NCI-H2196 (cell line): Measurements from ENCODE around the gene PTPN7.
A peak's percentile ranks its signal among the peaks of the same experiment; 100 is the strongest.
"Not testable (repeated sequence)": the region's sequence is repeated elsewhere in the genome, so short reads cannot be mapped to it uniquely, and the experiment has no call there.

Experiments used
- DNase-seq: peaks from one replicate; lab custom pipeline; 2025; ENCODE audit not compliant: unreplicated experiment; lab: John Stamatoyannopoulos, UW

The PTPN7 gene

DNA sequence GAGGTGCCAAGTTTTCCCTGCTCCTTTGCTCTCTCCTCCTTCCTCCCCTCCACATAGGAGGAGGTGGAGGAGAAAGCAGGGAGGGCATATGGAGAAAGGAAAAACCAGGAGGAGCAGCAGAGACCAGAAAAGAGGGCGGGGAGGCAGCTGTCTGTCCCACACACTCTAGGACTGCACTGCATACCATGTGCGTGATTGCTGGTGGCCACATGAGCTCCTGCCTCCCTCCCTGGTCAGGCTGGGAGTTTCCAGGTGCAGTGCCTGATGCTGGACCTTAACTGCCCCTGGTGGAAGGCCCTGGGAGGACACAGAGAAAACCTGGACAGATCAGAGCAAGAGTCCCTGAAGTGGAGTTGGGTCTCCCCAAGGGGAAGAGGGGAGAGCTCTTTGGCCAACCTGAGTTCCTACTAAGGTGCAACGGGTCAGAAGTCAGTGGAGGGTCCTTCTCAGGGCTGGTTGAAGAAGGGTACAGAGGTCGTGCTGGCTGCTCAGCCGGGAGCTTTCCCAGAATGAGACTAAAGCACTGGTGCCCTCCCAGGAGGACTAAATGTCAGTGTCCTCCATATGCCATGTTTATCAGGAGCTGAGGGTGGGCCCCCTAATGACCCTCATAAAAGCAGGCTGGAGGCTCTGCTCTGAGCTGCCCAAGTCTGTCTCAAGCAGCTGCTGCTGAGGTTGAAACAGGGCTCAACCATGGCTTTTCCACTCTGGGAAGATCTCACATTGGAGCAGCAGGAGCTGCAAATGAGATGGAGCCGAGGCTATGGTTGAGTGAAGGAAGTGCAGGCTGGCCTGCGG, 29.7 kb upstream of the PTPN7 start:
- no peak for DNase-seq

DNA sequence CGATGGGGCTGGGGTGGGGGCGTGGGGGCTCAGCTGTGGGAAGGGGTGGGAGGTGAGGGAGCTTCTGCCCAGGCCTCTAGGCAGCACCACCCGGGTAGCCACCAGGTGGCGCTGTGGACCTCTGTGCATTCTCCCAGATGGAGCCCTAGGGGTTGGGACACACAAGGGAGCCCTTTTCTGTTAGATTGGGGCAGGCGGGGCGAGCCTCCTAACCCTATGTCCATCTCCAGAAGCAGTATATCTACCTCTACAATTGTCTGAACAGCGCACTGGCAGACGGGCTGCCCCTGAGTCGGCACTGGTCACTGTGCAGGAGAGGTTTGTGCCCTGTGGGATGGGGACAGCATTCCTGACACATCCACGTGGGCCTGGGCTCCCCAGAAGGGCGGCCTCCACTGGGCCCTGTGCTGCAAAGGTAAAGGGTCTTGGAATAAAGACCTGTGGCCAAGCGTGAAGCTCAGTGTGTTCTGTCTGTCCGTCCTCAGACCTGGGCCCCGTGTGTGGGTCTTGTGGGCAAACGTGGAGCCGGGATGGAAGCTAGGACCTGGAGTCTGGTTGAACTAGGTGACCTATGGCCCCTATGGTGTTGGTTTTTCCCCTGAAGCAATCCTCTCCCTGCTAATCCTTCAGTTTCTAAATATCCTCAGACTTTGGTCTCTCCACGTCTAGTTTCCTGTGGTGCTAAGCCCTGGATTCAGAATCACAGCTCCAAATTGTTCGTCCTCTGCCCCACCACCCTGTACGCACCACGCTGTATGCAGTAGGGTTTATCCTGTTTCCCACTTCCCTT, 28.8 kb upstream of the PTPN7 start:
- DNase-seq: peak; percentile 89

DNA sequence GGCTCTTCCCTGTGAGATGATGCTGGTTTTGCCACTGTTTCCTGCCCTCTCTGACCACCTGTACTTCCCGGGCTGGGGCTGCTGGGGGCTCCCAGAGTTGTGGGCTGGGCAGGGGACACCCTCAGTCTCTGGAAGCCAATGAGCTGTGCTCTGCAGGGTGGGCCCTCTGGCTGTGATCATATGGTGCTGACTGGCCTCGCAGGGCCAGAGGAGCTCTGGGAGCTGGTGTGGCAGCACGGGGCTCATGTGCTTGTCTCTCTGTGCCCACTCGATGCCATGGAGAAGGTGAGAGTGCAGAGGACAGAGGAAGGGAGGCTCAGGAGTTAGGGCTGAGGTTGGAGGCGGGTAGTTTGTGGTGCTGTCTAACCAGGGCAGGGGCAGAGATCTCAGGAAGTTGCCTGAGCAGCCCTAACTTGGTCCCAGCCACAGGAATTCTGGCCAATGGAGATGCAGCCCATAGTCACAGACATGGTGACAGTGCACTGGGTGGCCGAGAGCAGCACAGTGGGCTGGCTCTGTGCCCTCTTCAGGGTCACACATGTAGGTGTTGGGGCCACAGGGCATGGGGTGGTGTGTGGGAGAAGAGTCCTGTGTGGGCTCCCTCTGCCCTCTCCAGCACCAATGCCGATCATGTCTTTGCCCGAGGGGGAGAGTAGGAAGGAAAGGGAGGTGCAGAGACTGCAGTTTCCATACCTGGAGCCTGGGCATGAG, 27.4 kb upstream of the PTPN7 start:
- no peak for DNase-seq

DNA sequence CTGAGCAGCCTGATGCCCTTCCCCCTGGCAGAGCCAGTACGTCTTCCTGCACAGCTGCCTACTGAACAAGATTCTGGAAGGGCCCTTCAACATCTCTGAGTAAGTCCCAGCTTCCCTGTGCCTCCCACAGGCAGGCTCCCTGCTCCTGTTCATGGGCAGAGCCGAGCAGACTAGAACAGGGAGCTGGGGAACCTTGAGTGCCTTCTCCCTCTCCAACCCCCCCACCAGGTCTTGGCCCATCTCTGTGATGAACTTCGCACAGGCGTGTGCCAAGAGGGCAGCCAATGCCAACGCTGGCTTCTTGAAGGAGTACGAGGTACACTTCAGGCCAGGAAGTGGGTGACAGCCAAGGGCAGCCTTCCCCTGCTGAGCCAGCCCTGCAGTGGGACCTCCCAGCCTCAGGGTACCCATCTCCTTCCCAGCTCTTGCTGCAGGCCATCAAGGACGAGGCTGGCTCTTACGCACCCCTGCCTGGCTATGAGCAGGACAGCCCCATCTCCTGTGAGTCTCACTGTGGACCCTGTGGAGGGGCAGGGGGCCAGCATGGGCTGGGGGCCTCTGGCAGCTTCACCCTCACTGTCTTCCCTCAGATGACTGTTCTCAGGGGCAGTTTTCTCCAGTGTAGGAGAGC, 26.8 kb upstream of the PTPN7 start:
- DNase-seq: no peak

DNA sequence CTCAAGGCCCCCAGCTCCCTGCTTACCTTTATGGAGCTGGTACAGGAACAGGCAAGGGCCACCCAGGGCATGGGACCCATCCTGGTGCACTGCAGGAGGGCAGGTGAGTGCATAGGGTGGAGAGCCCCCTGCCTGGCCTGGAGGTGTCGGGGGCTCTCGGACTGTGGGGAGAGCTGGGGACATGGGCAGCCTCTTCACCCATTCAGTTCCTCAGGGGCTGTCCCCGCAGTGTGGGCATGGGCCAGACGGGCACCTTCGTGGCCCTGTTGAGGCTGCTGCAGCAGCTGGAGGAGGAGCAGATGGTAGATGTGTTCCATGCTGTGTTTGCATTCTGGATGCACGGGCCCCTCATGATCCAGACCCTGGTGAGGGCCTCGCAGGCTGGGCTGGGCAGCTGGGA, 25.9 kb upstream of the PTPN7 start:
- no peak for DNase-seq

DNA sequence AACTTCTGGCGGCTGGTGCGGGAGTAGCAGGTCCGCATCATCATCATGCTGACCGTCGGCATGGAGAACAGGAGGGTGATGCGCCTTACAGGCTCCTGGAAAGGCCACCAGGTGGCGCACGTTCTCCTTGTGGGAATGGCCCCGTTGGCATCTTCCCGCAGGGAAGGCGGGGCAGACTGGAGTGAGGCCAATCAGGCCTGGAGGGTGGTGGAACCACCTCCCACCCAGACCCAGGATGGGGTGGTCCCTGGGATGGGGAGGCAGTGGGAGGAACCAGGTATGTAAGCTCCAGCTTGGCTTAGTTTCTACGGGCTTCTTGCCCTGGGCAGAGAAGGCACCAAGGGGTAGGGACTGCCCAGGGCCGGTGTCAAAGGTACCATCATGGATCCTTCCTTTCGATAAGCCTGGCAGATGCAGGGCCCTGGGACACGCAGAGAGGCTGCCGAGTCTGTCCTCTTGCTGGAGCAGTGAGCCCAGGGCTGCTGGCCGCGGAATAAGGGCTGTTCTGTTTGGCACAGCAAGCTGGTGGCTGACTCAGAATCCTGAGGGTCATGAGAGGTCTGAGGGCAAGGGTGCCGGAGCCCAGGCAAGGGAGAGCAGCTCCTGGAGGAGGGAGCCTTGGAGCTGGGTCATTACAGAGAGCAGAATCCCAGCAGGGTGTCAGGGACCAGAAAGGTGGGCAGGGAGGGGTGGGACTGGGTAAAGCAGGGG, 24.5 kb upstream of the PTPN7 start:
- peak; percentile 94 for DNase-seq

DNA sequence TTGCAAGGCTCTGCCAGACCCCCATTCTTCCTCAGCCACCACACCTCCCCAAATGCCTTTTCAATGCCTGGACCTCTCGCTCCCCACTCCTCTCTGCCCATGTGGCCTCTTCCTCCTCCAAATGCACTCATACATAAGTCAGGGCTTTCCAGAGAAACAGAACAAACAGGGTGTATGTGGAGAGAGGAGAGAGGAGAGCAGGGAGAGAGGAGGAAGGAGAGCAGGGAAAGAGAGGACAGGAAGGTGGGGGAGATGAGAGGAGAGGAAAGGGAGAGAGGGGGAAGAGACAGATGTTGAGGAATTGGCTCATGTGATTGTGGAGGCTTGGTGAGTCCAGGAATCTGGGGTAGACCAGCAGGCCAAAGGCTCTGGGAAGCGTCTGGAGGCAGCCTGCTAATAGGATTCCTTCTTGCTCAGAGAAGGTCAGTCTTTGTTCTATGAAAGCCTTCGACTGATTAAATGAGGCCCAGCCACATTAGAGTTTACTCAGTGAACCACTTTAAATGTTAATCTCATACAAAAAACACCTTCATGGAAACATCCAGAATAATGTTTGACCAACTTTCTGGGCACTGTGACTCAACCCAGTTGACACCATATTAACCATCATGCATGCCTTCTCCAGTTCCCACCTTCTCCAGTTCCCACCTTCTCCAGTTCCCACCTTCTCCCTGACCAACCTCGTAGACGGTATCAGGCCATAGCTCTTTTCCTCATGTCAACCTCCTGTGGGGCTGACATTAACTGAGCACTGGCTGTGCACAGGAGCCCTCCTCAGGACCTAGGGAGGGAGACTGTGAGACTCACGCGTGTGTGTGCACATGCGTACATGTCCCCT, 21.9 kb upstream of the PTPN7 start:
- no peak for DNase-seq

DNA sequence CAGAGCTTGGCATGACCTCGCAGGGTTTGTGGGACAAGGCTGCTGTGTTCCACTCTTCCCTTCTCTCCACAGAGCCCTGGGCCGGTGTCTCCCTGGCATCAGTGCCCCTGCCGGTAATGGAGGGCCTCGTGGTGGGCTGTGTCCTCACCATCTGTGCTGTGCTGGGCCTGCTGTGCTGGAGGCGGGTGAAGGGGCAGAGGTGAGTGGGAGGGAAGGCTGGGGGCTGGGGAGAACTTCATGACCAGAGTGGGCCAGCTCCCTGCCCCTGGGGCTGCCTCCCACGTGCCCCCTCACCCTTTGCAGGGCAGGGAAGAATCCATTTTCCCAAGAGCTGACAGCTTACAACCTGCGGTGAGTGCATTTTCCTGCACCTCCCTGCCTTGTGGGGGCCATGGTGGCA, 21.2 kb upstream of the PTPN7 start:
- no peak for DNase-seq

DNA sequence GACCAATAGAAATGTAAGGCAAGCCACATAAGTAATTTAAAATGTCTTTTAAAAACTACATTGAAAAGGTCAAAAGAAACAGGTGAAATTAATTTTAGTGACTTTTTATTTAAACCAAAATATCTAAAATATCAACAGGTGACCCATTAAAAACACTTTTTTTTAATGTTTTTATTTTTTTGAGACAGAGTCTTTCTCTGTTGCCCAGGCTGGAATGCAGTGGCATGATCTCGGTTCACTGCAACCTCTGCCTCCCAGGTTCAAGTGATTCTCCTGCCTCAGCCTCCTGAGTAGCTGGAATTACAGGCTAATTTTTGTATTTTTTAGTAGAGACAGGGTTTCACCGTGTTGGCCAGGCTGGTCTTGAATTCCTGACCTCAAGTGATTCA, 20.3 kb upstream of the PTPN7 start:
- DNase-seq: not testable (repeated sequence)

DNA sequence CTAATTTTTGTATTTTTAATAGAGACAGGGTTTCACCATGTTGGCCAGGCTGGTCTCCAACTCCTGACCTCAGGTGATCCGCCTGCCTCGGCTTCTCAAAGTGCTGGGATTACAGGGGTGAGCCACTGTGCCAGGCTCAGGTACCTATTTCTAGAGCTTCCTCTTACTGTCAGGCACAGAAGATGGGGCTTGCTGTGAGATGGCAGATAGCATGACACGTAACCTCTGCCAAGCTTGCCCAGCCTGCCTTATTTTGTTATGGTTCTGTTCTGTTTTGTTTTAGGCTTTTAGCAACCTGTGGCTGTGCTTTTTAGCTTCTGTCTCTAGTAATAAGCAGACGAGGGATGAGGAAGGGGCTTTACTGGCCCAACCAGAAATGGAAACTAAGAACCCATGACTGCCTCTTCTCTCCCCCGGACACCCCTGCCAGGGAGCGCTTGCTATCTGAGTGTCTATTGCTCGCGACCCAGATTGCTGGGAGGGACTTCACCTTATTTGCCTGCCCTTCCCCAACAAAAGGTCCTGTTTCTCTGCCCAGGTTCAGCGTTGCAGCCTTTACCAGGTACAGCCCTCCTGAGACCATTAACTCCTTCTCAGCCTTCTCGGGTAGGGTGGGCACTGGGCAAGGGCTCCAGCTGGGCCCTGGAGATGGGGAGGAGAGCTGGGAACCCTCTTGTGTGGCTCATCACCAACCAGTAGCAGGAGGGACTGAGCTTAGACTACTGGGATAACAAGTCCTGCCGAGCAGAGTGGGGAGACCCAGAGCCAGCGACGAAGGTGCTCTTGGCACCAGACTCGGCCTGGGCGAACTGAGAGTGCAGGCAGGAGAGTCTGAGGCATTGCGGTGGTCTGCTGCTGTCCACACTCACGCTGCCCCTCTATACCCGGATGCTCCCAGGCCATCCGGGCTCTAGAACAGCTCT, 19.7 kb upstream of the PTPN7 start:
- DNase-seq: no peak

DNA sequence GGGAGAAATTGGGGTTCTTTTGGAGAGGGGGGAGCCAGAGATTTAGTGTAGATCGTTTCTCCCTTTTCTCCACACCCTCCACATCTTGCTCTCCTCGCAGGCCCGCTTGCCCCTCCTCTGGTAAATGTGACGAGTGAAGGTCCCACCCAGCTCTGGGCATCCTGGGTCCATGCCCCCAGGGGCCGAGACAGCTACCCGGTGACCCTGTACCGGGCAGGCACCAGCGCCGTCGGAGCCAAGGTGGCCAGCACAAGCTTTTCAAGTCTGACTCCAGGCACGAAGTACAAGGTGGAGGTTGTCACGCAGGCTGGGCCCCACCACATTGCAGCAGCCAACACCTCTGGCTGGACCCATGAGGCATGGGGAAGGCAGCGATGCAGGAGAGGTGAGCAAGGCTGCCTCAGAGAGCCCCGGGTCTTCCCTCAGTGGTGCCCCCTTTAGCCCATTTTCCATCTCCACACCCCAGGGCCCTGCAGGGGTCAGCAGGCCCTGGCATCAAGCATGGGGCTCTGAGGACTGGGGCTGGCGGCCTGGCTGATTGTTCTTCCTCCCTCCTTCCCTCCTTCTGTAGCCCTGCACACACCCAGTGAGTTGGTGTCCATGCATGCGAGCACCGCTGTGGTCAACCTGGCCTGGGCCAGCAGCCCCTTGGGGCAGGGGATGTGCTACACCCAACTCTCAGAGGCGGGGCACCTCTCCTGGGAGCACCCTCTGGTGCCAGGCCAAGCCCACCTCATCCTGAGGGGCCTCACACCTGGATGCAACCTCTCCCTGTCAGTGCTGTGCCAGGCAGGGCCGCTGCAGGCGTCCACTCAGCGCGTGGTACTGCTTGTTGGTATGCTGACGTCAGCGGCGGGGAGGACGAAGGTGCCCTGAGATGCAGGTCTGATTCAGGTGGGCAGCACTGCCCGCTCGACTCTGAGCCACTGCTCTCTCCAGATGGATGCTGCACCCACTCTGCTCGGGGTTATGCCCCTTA, 16.8 kb upstream of the PTPN7 start:
- no peak for DNase-seq

DNA sequence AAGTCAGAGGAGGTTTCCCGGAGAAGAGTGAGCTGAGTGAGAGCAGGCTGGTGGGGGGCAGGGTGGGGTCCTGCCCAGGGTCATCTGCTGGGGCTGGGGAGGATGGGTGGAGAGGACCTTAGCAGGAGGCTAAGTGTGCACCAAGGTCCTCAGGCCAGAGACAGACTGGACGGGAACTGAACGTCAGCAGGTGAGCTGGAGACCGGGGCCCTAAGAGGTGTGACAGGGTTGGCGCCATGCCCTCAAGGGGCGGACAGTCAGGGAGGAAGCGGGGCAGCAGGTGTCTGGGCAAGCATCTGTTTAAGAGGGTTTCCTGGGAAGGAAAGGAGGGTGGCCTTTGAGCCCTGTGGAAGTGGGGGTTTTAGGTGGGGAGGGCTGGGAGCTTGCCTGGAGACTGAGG, 13.6 kb upstream of the PTPN7 start:
- no peak for DNase-seq

DNA sequence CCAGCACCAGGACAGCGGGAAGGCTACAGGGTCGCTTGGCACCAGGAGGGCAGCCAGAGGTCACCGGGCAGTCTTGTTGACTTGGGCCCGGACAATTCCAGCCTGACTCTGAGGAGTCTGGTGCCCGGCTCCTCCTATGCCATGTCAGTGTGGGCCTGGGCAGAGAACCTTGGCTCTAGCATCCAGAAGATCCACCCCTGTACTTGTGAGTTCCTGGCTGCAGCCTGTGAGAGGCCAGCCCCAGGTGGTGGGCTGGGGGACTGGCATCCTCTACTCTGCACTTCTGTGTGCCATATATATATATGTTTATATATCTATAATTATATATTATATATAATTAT, 11.6 kb upstream of the PTPN7 start:
- no peak for DNase-seq

DNA sequence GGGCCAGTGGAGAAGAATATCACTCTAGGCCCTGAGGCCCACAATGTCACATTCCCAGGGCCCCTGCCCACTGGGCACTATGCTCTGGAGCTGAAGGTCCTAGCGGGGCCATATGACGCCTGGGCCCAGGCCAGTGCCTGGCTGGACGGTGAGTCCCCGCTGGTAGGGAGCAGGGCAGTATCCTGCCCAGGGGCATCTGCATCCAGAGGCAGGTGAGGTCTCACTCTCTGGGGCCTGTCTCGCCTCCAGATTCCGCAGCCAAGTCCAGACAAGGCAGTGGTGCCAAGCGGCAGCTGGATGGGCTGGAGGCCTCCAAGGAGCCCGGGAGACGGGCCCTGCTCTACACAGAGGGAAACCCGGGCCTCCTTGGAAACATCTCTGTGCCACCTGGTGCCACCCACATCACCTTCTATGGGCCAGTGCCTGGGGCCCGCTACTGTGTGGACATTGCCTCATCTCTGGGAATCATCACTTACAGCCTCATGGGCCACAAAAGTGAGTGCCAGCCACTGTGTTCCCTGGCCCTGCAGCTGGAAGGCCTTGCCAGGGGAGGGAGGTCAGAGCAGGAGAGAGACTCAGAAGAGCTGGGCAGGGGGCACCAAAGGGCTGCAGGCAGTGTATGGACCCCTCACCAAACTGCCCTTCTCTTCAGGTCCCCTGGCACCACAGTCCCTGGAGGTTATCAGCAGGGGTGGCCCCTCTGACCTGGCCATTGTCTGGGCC, 11.1 kb upstream of the PTPN7 start:
- DNase-seq: no peak

DNA sequence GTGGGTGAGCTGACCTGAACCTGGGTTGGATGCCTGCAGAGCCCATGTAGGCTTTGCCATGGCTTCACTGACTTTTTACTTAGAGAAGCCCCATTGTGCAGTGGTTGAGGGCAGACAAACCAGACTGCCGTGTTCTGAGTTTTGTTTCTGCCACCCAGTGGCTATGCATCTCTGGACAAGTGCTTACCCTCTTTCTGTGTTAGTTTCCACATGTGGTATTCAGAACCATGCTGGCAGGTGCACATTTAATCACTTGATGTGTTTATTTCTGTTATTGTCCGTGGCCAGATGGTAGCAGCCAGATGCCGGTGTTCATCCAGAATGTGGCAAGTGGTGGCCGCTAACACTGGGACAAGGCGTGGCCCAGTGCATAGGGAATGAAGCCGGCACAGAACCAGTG, 10.3 kb upstream of the PTPN7 start:
- no peak for DNase-seq

DNA sequence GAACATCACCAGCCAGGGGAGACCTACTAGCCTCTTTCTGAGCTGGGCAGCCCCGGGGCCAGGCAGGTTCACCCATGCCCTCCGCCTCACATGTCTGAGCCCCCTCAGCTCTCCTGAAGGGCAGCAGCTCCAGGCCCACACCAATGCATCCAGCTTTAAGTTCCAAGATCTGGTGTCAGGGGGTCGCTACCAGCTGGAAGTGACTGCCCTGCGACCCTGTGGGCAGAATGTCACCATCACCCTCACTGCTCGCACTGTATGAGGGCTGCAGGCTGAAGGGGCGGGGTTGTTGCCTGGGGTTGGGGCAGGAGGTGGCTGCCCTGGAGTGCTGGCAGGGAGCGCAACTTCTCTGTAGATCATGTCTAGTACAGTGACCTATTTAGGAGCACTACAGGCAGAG, 8.5 kb upstream of the PTPN7 start:
- no peak for DNase-seq

DNA sequence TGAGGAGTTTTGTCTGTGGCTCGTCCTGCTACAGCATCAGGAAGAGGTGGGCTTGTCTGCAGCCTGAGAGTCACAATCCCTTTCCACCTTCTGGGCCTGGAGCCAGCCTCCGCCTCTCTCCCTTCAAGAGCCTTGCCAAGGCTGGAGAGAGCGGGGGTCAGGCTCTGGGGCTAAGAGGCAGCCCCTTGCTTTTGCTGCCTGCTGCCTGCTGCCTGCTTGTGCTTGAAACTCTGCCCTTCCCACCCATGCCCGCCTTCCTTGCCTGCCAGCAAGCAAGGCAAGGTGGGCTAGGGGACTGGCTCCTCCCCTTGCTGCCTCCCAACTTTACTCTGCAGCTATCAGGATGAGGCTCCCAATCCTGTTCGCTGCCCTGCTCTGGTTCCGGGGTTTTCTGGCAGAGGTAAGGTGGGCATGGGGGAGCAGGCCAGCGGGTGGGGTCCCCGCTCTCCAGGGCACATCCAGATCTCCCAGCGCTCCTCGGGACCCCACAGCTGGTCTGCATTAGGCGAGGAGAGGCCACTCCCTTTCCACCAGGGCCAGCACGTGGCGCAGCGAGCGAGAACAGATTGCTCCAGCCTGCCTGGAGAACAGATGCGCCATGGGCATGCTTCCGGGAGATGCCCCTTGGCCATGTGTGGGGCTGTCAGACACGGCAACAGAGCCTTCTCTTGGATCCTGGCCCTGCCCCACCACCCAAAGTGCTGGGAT, 7.5 kb upstream of the PTPN7 start:
- no peak for DNase-seq
